Measurements from ENCODE around the gene ARSB.
A peak's percentile ranks its signal among the peaks of the same experiment; 100 is the strongest.

Gene ARSB

DNA sequence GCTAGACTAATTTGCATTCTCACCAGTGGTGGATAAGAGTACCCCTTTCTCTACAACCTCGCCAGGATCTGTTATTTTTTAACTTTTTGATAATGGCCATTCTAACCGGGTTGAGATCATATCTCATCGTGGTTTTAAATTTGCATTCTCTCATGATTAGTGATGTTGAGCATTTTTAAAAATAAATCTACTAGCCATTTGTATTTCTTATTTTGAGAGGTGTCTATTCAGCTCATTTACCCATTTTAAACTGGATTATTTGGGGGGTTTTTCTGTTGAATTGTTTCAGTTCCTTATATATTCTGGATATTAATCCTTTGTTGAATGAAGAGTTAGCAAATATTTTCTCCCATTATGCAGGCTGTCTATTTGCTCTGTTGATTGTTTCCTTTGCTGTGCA lies 139.6 kb downstream of the ARSB start:
- Histone ChIP-seq H3K36me3 (no peaks in the 10 kb centered on the region), H3K27ac (no peak overlapping the region), H3K4me2 (no peak overlapping the region)

DNA sequence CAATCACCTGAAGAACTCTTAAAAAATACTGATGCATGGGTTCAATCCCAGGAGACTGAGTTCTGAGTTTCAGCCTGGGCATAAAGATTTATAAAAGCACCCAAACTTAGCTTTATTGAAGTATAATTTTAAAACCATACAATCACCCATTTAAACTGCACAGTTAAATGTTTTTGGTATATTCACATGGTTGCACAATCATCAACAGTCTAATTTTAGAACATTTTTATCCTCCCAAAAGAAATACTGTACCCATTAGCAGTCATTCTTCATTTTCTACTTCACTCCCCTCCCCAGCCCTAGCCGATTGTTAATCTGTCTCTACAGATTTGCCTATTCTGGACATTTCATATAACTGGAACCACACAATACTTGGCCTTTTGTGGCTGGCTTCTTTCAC lies 141.7 kb downstream of the ARSB start:
- H3K9ac ChIP-seq = no peak overlapping the region
- peaks cover 7 to 19% (median 13%) of the 10 kb centered on the region in 10 experiments; a peak in 19 of 20 replicates for H3K4me1 ChIP-seq
- TF ChIP-seq Cebpa-rat (IDR thresholded peaks at IDR 0.05) = no peak
- H3K4me2 ChIP-seq = peak overlapping the region in 2 of 11 experiments; percentile 16 to 55; a peak in 1 of 22 replicates
- H3K27me3 ChIP-seq = no peaks in the 10 kb centered on the region
- no peak overlapping the region for H3K4me3 ChIP-seq
- H3K9me3 ChIP-seq (replicated peaks in 1 of 11) = peaks cover 0 to 19% (median 9%) of the 10 kb centered on the region in 11 experiments; a peak in 12 of 22 replicates
- H3K27ac ChIP-seq = no peak overlapping the region
- peaks cover 0 to 19% (median 10%) of the 10 kb centered on the region in 11 experiments; a peak in 12 of 22 replicates for H3K36me3 ChIP-seq
- H4K20me1 ChIP-seq = no peaks in the 10 kb centered on the region

More for the DNA sequence above, 139.6 kb downstream of the ARSB start:
- Histone ChIP-seq H3K9ac (no peak overlapping the region), H3K27me3 (no peaks in the 10 kb centered on the region), H3K9me3 (replicated peaks in 1 of 11) (peaks cover 0 to 19% (median 9%) of the 10 kb centered on the region in 11 experiments; a peak in 12 of 22 replicates), H4K20me1 (no peaks in the 10 kb centered on the region), H3K4me1 (peaks cover 7 to 19% (median 13%) of the 10 kb centered on the region in 10 experiments; a peak in 19 of 20 replicates), H3K4me3 (no peak overlapping the region)
- TF ChIP-seq Cebpa-rat (IDR thresholded peaks at IDR 0.05) = no peak

DNA sequence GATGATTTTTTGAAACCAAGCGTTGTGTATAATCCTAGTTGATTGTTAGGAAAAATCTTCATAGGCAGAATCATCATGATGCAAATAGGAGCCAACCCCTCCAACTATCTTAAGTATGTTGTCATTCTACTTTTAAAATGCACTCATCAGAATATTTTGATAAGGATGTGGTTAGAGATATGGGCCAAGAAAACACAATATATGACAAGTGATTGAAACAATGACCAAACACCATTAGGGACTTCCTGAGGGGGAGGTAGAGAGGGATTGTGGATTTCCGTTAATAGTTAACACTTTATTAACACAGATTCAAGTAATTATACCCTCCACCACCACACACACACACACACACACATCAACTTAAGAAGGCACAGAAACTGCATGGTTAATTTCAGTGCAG lies 143.3 kb downstream of the ARSB start:
- H3K4me1 ChIP-seq = peaks cover 7 to 19% (median 13%) of the 10 kb centered on the region in 10 experiments; a peak in 19 of 20 replicates
- H3K9me3 ChIP-seq (replicated peaks in 1 of 11) = peaks cover 0 to 19% (median 9%) of the 10 kb centered on the region in 11 experiments; a peak in 12 of 22 replicates
- peak overlapping the region in 2 of 11 experiments; percentile 33 to 55; a peak in 3 of 22 replicates for H3K27ac ChIP-seq
- no peak for TF ChIP-seq Cebpa-rat (IDR thresholded peaks at IDR 0.05)
- peaks cover 0 to 35% (median 18%) of the 10 kb centered on the region in 11 experiments; a peak in 12 of 22 replicates for H3K36me3 ChIP-seq
- no peak overlapping the region for H3K9ac ChIP-seq
- H4K20me1 ChIP-seq = no peaks in the 10 kb centered on the region
- no peak overlapping the region for H3K4me3 ChIP-seq
- H3K27me3 ChIP-seq = no peaks in the 10 kb centered on the region
- peak overlapping the region; percentile 1 to 60 (median 48); a peak in 18 of 22 replicates for H3K4me2 ChIP-seq

DNA sequence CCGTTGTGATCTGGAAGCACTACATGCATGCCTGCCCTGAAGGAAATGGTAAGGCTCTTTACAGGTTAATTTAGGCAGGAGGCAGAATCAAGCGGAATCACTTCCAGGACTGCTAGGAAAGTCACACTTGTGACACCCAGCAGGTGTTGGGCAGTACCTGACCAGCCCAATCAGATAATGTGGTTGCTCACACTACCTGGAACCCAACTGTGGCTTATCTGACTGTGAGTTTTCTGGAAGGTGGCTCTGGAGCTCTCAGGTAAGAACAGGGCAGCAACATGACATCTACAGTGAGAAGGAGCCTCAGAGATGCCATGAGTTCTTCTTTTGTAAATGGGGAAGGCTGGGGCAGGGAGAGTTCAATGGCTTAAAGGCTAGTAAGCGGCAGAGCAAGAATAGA lies 146.4 kb downstream of the ARSB start:
- H3K9me3 ChIP-seq (replicated peaks in 1 of 11) = peaks cover 0 to 4% (median 0%) of the 10 kb centered on the region in 11 experiments; a peak in 6 of 22 replicates
- H3K27ac ChIP-seq = no peak overlapping the region
- peaks cover 0 to 55% (median 29%) of the 10 kb centered on the region in 11 experiments; a peak in 13 of 22 replicates for H3K36me3 ChIP-seq
- TF ChIP-seq Cebpa-rat (IDR thresholded peaks at IDR 0.05) = no peak
- no peaks in the 10 kb centered on the region for H3K27me3 ChIP-seq
- H3K9ac ChIP-seq = no peak overlapping the region
- H3K4me2 ChIP-seq = no peak overlapping the region
- no peaks in the 10 kb centered on the region for H4K20me1 ChIP-seq
- peaks cover 7 to 19% (median 12%) of the 10 kb centered on the region in 10 experiments; a peak in 19 of 20 replicates for H3K4me1 ChIP-seq
- no peak overlapping the region for H3K4me3 ChIP-seq

DNA sequence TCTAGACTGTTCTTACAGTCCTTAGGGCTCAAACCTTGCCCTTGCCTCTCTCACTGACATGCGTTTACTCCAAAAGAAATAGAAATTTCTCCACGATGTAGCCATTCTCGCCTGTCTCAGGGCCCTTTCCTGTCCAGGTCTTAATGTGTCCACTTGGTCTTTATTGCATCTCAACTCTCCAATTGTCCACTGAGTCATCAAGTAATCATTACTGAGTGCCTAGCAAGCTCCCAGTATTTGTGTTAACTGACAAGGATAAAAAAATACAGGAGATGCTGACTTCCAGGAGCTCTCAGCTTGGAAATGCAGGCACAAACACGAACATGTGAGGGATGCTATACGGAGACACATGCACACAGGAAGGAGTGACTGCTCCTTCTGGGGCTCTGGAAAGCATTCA lies 147.3 kb downstream of the ARSB start:
- Histone ChIP-seq H3K27ac (no peak overlapping the region), H3K9me3 (replicated peaks in 1 of 11) (no peaks in the 10 kb centered on the region), H3K4me2 (no peak overlapping the region), H3K4me1 (peaks cover 7 to 17% (median 10%) of the 10 kb centered on the region in 10 experiments; a peak in 19 of 20 replicates), H3K36me3 (peaks cover 0 to 64% (median 32%) of the 10 kb centered on the region in 11 experiments; a peak in 13 of 22 replicates), H3K27me3 (no peaks in the 10 kb centered on the region), H4K20me1 (no peaks in the 10 kb centered on the region), H3K9ac (no peak overlapping the region), H3K4me3 (no peak overlapping the region)
- no peak for TF ChIP-seq Cebpa-rat (IDR thresholded peaks at IDR 0.05)

DNA sequence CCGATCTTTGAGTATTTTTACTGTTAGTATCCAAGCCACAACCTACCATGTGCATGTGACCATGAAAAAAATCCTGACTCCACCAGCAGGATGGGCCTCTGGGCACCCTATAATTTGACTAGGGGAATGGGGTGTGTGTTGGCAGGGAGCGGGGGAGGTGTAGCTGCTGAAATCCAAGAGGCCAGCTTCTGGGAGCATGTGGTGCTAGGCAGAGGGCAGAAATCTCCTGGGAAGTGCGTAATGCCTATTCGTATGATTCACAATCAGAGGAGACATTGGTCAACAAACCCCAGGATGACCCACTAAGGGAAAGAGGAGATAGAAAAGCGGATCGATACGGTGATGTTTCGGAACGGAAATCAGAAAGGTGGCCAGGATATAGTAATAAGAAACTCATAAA lies 149.9 kb downstream of the ARSB start:
- no peak overlapping the region for H3K4me3 ChIP-seq
- H4K20me1 ChIP-seq = no peaks in the 10 kb centered on the region
- TF ChIP-seq Cebpa-rat (IDR thresholded peaks at IDR 0.05) = no peak
- no peaks in the 10 kb centered on the region for H3K4me1 ChIP-seq
- H3K4me2 ChIP-seq = no peak overlapping the region
- no peak overlapping the region for H3K9ac ChIP-seq
- H3K9me3 ChIP-seq (replicated peaks in 1 of 11) = no peaks in the 10 kb centered on the region
- H3K27ac ChIP-seq = no peak overlapping the region
- no peaks in the 10 kb centered on the region for H3K27me3 ChIP-seq
- H3K36me3 ChIP-seq = peaks cover 0 to 89% (median 34%) of the 10 kb centered on the region in 11 experiments; a peak in 13 of 22 replicates

DNA sequence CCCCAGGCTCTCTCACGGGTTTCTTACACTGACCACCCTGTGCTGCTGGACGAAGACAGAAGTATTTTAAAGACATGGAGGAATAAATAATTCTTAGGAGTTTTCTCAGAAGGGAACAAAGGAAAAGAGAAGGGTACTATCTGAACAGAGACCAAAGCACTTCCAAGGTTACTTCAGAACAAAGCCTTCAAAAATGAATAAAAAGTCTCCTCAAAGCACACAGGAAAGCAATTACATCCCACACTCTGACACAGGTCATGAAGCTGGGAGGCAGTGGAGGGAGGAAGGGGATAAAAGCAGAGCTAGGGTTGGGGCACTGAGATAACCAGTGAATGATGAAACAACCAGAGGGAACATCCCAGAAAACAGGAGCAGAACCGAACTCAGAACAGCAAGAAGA lies 151.8 kb downstream of the ARSB start:
- Histone ChIP-seq H3K4me2 (no peak overlapping the region), H3K4me3 (no peak overlapping the region), H3K9me3 (replicated peaks in 1 of 11) (no peaks in the 10 kb centered on the region), H4K20me1 (no peaks in the 10 kb centered on the region), H3K36me3 (peaks cover 0 to 77% (median 25%) of the 10 kb centered on the region in 11 experiments; a peak in 12 of 22 replicates), H3K27ac (no peak overlapping the region), H3K27me3 (no peaks in the 10 kb centered on the region), H3K9ac (no peak overlapping the region), H3K4me1 (peaks cover 0 to 3% (median 0%) of the 10 kb centered on the region in 10 experiments; a peak in 4 of 20 replicates)
- TF ChIP-seq Cebpa-rat (IDR thresholded peaks at IDR 0.05) = no peak

DNA sequence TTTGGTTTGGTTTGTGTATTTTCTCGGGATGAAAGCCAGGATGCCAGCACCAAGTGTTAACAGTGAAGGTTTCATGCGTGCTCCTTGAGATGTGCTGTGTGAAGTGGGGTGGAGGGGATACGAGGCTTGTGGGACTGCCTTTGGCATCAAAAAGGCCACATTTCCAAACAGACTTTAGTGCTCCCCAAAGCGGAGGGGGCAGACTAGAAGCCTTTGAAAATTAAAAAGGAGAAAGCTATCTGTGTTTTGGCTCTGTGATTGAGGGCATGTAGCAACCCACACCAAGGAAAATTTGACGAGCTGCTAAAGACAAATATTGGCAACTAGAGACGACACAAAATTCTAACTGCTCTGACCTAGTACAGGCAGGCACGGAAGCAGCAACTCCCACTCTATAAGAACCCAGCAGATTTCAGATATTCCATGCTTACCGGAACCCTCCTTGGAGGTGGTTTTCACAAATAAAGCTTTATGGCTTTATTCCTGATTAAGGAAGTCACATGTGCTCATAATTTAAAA lies 154.5 kb downstream of the ARSB start:
- no peak overlapping the region for H3K9ac ChIP-seq

DNA sequence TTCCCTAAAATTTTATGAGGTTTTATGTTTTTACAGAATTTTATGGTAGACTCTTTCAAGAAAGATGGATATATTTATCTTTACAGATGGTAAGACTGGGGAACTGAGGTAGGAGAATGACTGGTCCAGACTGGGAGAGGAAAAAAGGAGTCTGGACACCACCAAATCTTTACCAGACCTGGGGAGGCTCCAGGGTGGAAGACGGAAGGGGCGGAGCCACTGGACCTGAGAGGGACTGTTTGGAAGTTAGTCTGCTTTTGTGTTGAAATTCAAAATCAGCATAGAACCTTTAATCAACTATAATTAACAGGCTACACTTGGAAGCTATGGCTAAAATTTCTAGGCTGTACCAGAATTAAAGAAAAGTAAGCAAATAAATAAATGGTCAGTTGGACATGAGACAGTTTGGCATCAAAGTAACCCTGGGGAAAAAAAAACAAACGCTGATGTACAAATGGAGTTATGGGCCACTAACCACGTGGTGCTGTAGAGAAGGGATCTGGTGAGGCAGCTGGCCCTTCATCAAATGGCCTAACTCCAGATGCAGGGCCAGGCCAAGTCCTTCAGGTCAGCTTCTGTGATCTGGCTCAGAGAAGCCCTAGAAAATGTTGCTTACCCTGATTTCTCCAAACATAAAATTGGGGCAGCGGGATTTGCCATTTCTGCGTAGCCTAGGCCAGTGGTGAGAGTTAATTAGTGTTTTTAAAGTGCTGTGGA lies 155.1 kb downstream of the ARSB start:
- no peak for TF ChIP-seq Cebpa-rat (IDR thresholded peaks at IDR 0.05)
- H3K4me1 ChIP-seq = peaks cover 9 to 26% (median 12%) of the 10 kb centered on the region in 10 experiments; a peak in 17 of 20 replicates
- H3K27ac ChIP-seq = no peak overlapping the region
- H3K36me3 ChIP-seq = peaks cover 0 to 45% (median 10%) of the 10 kb centered on the region in 11 experiments; a peak in 11 of 22 replicates
- H3K4me3 ChIP-seq = no peak overlapping the region
- no peak overlapping the region for H3K9ac ChIP-seq
- no peak overlapping the region for H3K4me2 ChIP-seq
- H3K9me3 ChIP-seq (replicated peaks in 1 of 11) = peaks cover 0 to 9% (median 0%) of the 10 kb centered on the region in 11 experiments; a peak in 3 of 22 replicates
- no peaks in the 10 kb centered on the region for H3K27me3 ChIP-seq
- no peaks in the 10 kb centered on the region for H4K20me1 ChIP-seq

More for the DNA sequence above, 154.5 kb downstream of the ARSB start:
- no peak overlapping the region for H3K4me2 ChIP-seq
- no peak overlapping the region for H3K4me3 ChIP-seq
- no peaks in the 10 kb centered on the region for H4K20me1 ChIP-seq
- no peaks in the 10 kb centered on the region for H3K27me3 ChIP-seq
- H3K4me1 ChIP-seq = peaks cover 9 to 25% (median 11%) of the 10 kb centered on the region in 10 experiments; a peak in 17 of 20 replicates
- no peak overlapping the region for H3K27ac ChIP-seq
- H3K9me3 ChIP-seq (replicated peaks in 1 of 11) = peaks cover 0 to 9% (median 0%) of the 10 kb centered on the region in 11 experiments; a peak in 3 of 22 replicates
- peaks cover 0 to 51% (median 10%) of the 10 kb centered on the region in 11 experiments; a peak in 11 of 22 replicates for H3K36me3 ChIP-seq
- no peak for TF ChIP-seq Cebpa-rat (IDR thresholded peaks at IDR 0.05)
